Heart right ventricle (tissue), 16 donors: ENCODE data around the gene PSMB10. TPM values are rescaled to one million over a fixed set of nuclear protein-coding genes. Genes with fewer than 3 reads are reported as not detected.

Source experiments
- ATAC-seq, 8 donors: fragments of 200-7000 bp; cut with Tn5 transposase; one replicate each; pipeline ENCODE4 v1.9.1; 2020; ENCODE audit warnings: mild to moderate bottlenecking in 8 of 8, moderate library complexity in 8 of 8, moderate number of reproducible peaks in 1 of 8
- DNase-seq, 2 donors: peaks; one replicate each; pipeline ENCODE4 v3.0.0-alpha.2; 2020
- H3K27ac ChIP-seq, 10 donors: fragments of 200-600 bp; sonication (generic) in 2 of 10; one replicate each; pipeline versions ENCODE4 v1.5.0 to v1.8.0; 2020 to 2022; ENCODE audit warnings: mild to moderate bottlenecking in 3 of 10
- H3K27me3 ChIP-seq, 7 donors: fragments of 200-600 bp; one replicate each; pipeline ENCODE4 v1.8.0; 2021 to 2022; ENCODE audit warnings: mild to moderate bottlenecking in 2 of 7
- H3K36me3 ChIP-seq, 9 donors: fragments of 200-600 bp; sonication (generic) in 1 of 9; one replicate each; pipeline versions ENCODE4 v1.5.0 to v1.8.0; 2020 to 2022; ENCODE audit warnings: mild to moderate bottlenecking in 2 of 9
- H3K4me1 ChIP-seq, 9 donors: fragments of 200-600 bp; sonication (generic) in 1 of 9; one replicate each; pipeline versions ENCODE4 v1.5.0 to v1.8.0; 2020 to 2022; ENCODE audit warnings: mild to moderate bottlenecking in 4 of 9
- H3K4me3 ChIP-seq, 10 donors: fragments of 200-600 bp; sonication (generic) in 2 of 10; one replicate each; pipeline versions ENCODE4 v1.5.0 to v1.8.0; 2020 to 2022; ENCODE audit warnings: mild to moderate bottlenecking in 7 of 10, moderate library complexity in 2 of 10
- H3K9me3 ChIP-seq, 11 donors: fragments of 200-600 bp in 10 of 11; sonication (generic) in 2 of 11; one replicate each; pipeline versions ENCODE4 v1.5.0 to v1.8.0; 2013 to 2022; ENCODE audit warnings: mild to moderate bottlenecking in 2 of 11, control low read depth in 1 of 11, moderate library complexity in 1 of 11
- WGBS, 2 donors: extraction: QIAGEN DNeasy Blood & Tissue Kit; methylation state at CpG; one replicate each; pipeline ENCODE4 v1.1.7; 2013; ENCODE audit warnings: inconsistent platforms in 1 of 2; 5-methylcytosine and 5-hydroxymethylcytosine counted together
- intact Hi-C, 10 donors: fragments of 100-400 bp; cut with DNase I; formaldehyde crosslinking; loops; one replicate each; pipeline versions ENCODE4 v1.11.1 to v1.14.2; 2022
- polyA plus RNA-seq, 2 donors: library from polyadenylated mRNA; stranded (reverse); fragments of 200-250 nt; gene quantifications; one replicate each; pipeline ENCODE4 v1.2.3, GENCODE V29; 2013
- total RNA-seq, 10 donors: library from RNA; stranded (reverse); fragmentation: NEBNext Ultra II Directional in 3 of 10; extraction: Animal tissue kit (Norgen Biotek cat#: 25700) in 3 of 10; gene quantifications; one replicate each; pipeline versions ENCODE4 v1.2.1 to v1.2.4, GENCODE V29; 2021 to 2023
- TF ChIP-seq, protein P1 (sequence below), 9 donors: fragments of 200-600 bp; sonication (generic) in 2 of 9; IDR thresholded peaks; one replicate each; pipeline versions ENCODE4 v1.5.0 to v1.8.0; 2021 to 2022; ENCODE audit warnings: antibody characterized with exemption in 9 of 9, mild to moderate bottlenecking in 5 of 9, moderate library complexity in 1 of 9
- donor health status: Arrhythmogenic right ventricular cardiomyopathy.
- donor health status: ischemic (EF 13 %, LVEDD 7.1; RV severe dilation, severe dysfunction).
- donor health status: healthy with polysubstance abuse.
- donor health status: DM: no; HTN: yes; CAD: no.
- donor health status: DM: no; HTN: no; CAD: no.
- donor health status: ischemic (EF 25% LVEDD 6.9; RV normal size, moderate dysfunction).
- donor health status: ischemic (EF 25% LVEDD 5.7; RV mildly dilated, moderate dysfunction).
- donor health status: healthy.
- donor health status: DM: yes; HTN: yes; CAD: no.
- donor health status: Ischemic cardiomyopathy.
- donor health status: ischemic (EF 35%, LVEDD 5.7; RV mildly dilated, moderate dysfunction).
- donor health status: nonischemic (EF 11% LVEDD 7.7; RV severe dilation, severe dysfunction).
- donor health status: DM: yes; HTN: yes; CAD: no.
- donor health status: PGD.
- donor health status: ischemic (EF 29% LVEDD 5.4; RV normal size, mild dysfunction).
- donor health status: nonischemic (EF 23%, LVEDD 6.1; RV moderate dilation, normal function).

PSMB10 gene
- total and polyA plus RNA-seq, 12 donors, result 48.9 to 170 (median 63.6) TPM

DNA sequence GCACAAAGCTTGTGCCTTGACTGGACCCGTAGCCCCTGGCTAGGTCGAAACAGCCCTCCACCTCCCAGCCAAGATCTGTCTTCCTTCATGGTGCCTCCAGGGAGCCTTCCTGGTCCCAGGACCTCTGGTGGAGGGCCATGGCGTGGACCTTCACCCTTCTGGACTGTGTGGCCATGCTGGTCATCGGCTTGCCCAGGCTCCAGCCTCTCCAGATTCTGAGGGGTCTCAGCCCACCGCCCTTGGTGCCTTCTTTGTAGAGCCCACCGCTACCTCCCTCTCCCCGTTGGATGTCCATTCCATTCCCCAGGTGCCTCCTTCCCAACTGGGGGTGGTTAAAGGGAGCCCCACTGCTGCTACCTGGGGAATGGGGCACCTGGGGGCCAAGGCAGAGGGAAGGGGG, 8.5 kb downstream of the PSMB10 start:
- no peak for ATAC-seq
- Histone ChIP-seq H3K27me3 (no peaks in the 10 kb centered on the region), H3K4me1 (peaks cover 0 to 45% (median 26%) of the 10 kb centered on the region in 9 donors), H3K27ac (peak overlapping the region in 1 of 10 donors; percentile 4), H3K4me3 (no peak overlapping the region), H3K9me3 (no peaks in the 10 kb centered on the region), H3K36me3 (peaks cover 0 to 70% (median 10%) of the 10 kb centered on the region in 9 donors)
- no peak for DNase-seq
- TF ChIP-seq, protein P1, sequence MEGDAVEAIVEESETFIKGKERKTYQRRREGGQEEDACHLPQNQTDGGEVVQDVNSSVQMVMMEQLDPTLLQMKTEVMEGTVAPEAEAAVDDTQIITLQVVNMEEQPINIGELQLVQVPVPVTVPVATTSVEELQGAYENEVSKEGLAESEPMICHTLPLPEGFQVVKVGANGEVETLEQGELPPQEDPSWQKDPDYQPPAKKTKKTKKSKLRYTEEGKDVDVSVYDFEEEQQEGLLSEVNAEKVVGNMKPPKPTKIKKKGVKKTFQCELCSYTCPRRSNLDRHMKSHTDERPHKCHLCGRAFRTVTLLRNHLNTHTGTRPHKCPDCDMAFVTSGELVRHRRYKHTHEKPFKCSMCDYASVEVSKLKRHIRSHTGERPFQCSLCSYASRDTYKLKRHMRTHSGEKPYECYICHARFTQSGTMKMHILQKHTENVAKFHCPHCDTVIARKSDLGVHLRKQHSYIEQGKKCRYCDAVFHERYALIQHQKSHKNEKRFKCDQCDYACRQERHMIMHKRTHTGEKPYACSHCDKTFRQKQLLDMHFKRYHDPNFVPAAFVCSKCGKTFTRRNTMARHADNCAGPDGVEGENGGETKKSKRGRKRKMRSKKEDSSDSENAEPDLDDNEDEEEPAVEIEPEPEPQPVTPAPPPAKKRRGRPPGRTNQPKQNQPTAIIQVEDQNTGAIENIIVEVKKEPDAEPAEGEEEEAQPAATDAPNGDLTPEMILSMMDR (IDR thresholded peaks at IDR 0.05), result no peak
- intact Hi-C loops, result loop anchor here (1.0 to 10.0 kb wide), 12 partner anchors 41 to 256 kb away; partner anchors contain the start of gene NRN1L (in 7 of the 10)
- WGBS, 2 donors, result 83 to 84% methylated on average over 7 of the region's 7 CpGs

DNA sequence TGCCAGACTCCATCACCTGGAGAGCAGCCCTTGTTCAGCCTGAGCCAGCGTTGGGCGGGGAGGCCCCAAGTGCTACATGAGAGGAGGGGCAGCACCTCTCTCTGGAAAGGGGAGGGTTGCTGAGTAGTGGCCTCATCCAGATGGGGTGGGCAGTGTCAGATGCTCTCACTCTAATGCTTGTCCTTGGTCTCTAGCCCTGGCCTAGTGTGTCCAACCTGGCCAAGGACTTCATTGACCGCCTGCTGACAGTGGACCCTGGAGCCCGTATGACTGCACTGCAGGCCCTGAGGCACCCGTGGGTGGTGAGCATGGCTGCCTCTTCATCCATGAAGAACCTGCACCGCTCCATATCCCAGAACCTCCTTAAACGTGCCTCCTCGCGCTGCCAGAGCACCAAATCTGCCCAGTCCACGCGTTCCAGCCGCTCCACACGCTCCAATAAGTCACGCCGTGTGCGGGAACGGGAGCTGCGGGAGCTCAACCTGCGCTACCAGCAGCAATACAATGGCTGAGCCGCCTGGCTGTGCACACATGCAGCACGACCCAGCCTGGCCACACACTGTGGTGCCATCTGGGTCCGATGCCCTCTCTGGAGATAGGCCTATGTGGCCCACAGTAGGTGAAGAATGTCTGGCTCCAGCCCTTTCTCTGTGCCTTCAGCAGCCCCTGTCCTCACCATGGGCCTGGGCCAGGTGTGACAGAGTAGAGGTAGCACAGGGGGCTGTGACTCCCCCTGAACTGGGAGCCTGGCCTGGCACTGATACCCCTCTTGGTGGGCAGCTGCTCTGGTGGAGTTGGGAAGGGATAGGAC, 9.3 kb downstream of the PSMB10 start:
- peak overlapping the region in 2 of 10 donors; percentile 45 to 58 for H3K27ac ChIP-seq
- DNase-seq (no peak), ATAC-seq (no peak)
- H3K9me3 ChIP-seq, result no peaks in the 10 kb centered on the region
- no peaks in the 10 kb centered on the region for H3K27me3 ChIP-seq
- no peak overlapping the region for H3K4me3 ChIP-seq
- TF ChIP-seq, protein P1 (IDR thresholded peaks at IDR 0.05), result no peak
- peaks cover 0 to 70% (median 10%) of the 10 kb centered on the region in 9 donors for H3K36me3 ChIP-seq
- WGBS, 2 donors, result 94% methylated on average over 22 of the region's 22 CpGs
- intact Hi-C loops, result loop anchor here in 8 of 10 donors (5.0 to 10.0 kb wide), 7 partner anchors 40 to 255 kb away; partner anchors contain the start of gene NRN1L (in 6 of the 8)
- H3K4me1 ChIP-seq, result peaks cover 0 to 54% (median 33%) of the 10 kb centered on the region in 9 donors

DNA sequence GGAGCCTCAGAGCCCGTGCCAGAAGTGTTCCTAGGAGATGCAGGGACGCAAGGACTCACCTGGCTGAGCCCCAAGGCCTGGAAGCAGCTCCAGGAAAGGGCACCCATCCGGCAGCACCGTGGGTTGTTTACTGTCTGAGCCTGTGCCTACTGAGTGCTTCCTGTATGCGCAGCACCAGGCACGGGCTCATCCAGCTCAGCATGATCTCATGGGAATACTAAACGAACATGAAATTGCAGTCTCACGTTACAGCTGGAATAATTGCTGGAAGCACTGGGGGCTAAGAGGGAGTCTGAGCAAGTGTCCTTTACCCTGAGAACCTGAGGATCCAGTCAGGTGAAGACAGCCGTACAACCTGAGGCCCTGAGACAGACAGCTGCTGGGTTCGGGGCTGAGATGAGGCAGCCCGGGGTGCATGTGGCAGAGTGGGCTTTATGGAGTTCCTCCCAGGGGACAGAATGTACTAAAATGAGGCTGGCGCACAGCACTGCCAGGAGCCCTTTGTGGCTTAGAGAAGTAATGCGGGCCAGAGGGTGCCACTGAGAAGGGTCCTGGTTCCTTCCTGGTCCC, 10.4 kb downstream of the PSMB10 start:
- ATAC-seq, result peak in 1 of 8 donors; percentile 8

More for the DNA sequence above, 10.4 kb downstream of the PSMB10 start:
- Histone ChIP-seq H3K4me3 (no peak overlapping the region), H3K27me3 (no peaks in the 10 kb centered on the region), H3K36me3 (peaks cover 0 to 65% (median 10%) of the 10 kb centered on the region in 9 donors), H3K27ac (peak overlapping the region in 7 of 10 donors; percentile 15 to 58 (median 41)), H3K4me1 (peaks cover 3 to 64% (median 44%) of the 10 kb centered on the region in 9 donors), H3K9me3 (no peaks in the 10 kb centered on the region)
- no peak for DNase-seq
- WGBS, 2 donors, result 46 to 58% methylated on average over 13 of the region's 13 CpGs
- TF ChIP-seq, protein P1 (IDR thresholded peaks at IDR 0.05), result no peak
- intact Hi-C loops, result loop anchor here in 8 of 10 donors (5.0 to 10.0 kb wide), 7 partner anchors 39 to 254 kb away; partner anchors contain the start of gene NRN1L (in 6 of the 8)
